WTC11 (cell line): Measurements from ENCODE around the gene TRAFD1. TPM values are rescaled to one million over a fixed set of nuclear protein-coding genes. Genes with fewer than 3 reads are reported as not detected.
"Not testable (repeated sequence)": the region's sequence is repeated elsewhere in the genome, so short reads cannot be mapped to it uniquely, and the experiment has no call there.

ENCODE experiments used
- ATAC-seq: fragments of 200-7000 bp; cut with Tn5 transposase; 2 replicates; pipeline ENCODE4 v1.10.0; 2021; ENCODE audit warnings: mild to moderate bottlenecking, moderate library complexity
- CTCF ChIA-PET: fragments of 300-600 bp; sonication (Branson Sonifier 250); formaldehyde crosslinking; loops from one replicate; lab custom pipeline; 2021; ENCODE audit warnings: antibody characterized with exemption; lab: Charles Lee
- POLR2A ChIA-PET: fragments of 350-600 bp; sonication (Branson Sonifier 250); formaldehyde crosslinking; loops from one replicate; lab custom pipeline; 2021; ENCODE audit warnings: antibody characterized with exemption; lab: Charles Lee
- DNase-seq: peaks from one replicate; pipeline ENCODE4 v3.0.0; 2021; ENCODE audit warnings: low spot score
- H3K27ac Mint-ChIP-seq: 2 replicates; pipeline ENCODE4 v1.8.0; 2021; ENCODE audit warnings: mixed read lengths
- H3K27me3 Mint-ChIP-seq: 2 replicates; pipeline ENCODE4 v1.8.0; 2021; ENCODE audit warnings: low read depth, mild to moderate bottlenecking, moderate library complexity, mixed read lengths
- H3K36me3 Mint-ChIP-seq: 2 replicates; pipeline ENCODE4 v1.8.0; 2021; ENCODE audit warnings: mixed read lengths
- H3K4me1 Mint-ChIP-seq: 2 replicates; pipeline ENCODE4 v1.8.0; 2022; ENCODE audit warnings: mixed read lengths
- H3K4me3 Mint-ChIP-seq: 2 replicates; pipeline ENCODE4 v1.8.0; 2021; ENCODE audit warnings: mild to moderate bottlenecking, moderate library complexity, mixed read lengths
- H3K9me3 Mint-ChIP-seq: 2 replicates; pipeline ENCODE4 v1.8.0; 2021; ENCODE audit warnings: mixed read lengths
- MYBL2 ChIP-seq: sonication (generic); formaldehyde crosslinking; IDR thresholded peaks from 2 replicates; pipeline ENCODE4 v1.8.1; 2023; ENCODE audit warnings: mild to moderate bottlenecking, moderate library complexity, missing genetic modification reagents
- PRRX2 ChIP-seq: fragments of 250-450 bp; sonication (Bioruptor Pico); IDR thresholded peaks from 2 replicates; pipeline ENCODE4 v1.8.0; 2021; ENCODE audit warnings: mild to moderate bottlenecking
- SMAD3 ChIP-seq: sonication (generic); formaldehyde crosslinking; IDR thresholded peaks from 2 replicates; pipeline ENCODE4 v1.8.0; 2022; ENCODE audit warnings: missing genetic modification reagents, mild to moderate bottlenecking, borderline replicate concordance
- TCF7 ChIP-seq: sonication (generic); formaldehyde crosslinking; IDR thresholded peaks from 2 replicates; pipeline ENCODE4 v1.8.0; 2022; ENCODE audit warnings: mild to moderate bottlenecking, low read depth, missing genetic modification reagents, moderate library complexity
- ZNF121 ChIP-seq: sonication (generic); formaldehyde crosslinking; IDR thresholded peaks from 2 replicates; pipeline ENCODE4 v1.8.0; 2023; ENCODE audit warnings: missing genetic modification reagents
- ZNF219 ChIP-seq: sonication (generic); formaldehyde crosslinking; IDR thresholded peaks from 2 replicates; pipeline ENCODE4 v1.8.0; 2023; ENCODE audit warnings: missing genetic modification reagents, mild to moderate bottlenecking, borderline replicate concordance
- ZNF317 ChIP-seq: sonication (generic); formaldehyde crosslinking; IDR thresholded peaks from 2 replicates; pipeline ENCODE4 v1.8.1; 2023; ENCODE audit warnings: low read depth, mild to moderate bottlenecking, moderate library complexity, missing genetic modification reagents, borderline replicate concordance
- ZNF416 ChIP-seq: fragments of 250-450 bp; sonication (Bioruptor Pico); IDR thresholded peaks from 2 replicates; pipeline ENCODE4 v1.9.0; 2021; ENCODE audit warnings: mild to moderate bottlenecking, inconsistent platforms
- total RNA-seq: library from RNA; stranded (reverse); gene quantifications from 3 replicates; pipeline ENCODE4 v1.2.3, GENCODE V29; 2021
- TF ChIP-seq, protein P1 (sequence below): sonication (generic); formaldehyde crosslinking; IDR thresholded peaks from 2 replicates; pipeline ENCODE4 v1.8.1; 2023; ENCODE audit warnings: mild to moderate bottlenecking, missing genetic modification reagents
- TF ChIP-seq, protein P2 (sequence below): sonication (generic); formaldehyde crosslinking; IDR thresholded peaks from 2 replicates; pipeline ENCODE4 v1.8.1; 2022; ENCODE audit warnings: mild to moderate bottlenecking, moderate library complexity, missing genetic modification reagents
- TF ChIP-seq, protein P3 (sequence below): sonication (generic); formaldehyde crosslinking; conservative IDR thresholded peaks from 2 replicates; pipeline ENCODE4 v1.8.1; 2022; ENCODE audit warnings: mild to moderate bottlenecking, missing genetic modification reagents

Gene TRAFD1
- total RNA-seq, 1 experiment from 2014 or later, result 25.1 TPM

GRCh38 chr12:112097641-112098040 is 27.7 kb upstream of the TRAFD1 start:
- DNase-seq, result no peak
- no peak for ATAC-seq
- CTCF ChIA-PET, result interaction anchor here (0.6 kb wide), 1 partner anchor 146 kb away, joined by 4 read pairs; no protein-coding TSS in a partner anchor

GRCh38 chr12:112100500-112100899 is 24.9 kb upstream of the TRAFD1 start:
- ATAC-seq, CTCF ChIA-PET, DNase-seq, H3K9me3 Mint-ChIP-seq, POLR2A ChIA-PET, H3K4me3 Mint-ChIP-seq, H3K27ac Mint-ChIP-seq, H3K27me3 Mint-ChIP-seq: not testable (repeated sequence)
- peaks cover 20% of the 10 kb centered on the region for H3K4me1 Mint-ChIP-seq
- peaks cover 38% of the 10 kb centered on the region for H3K36me3 Mint-ChIP-seq

More at GRCh38 chr12:112097641-112098040, 27.7 kb upstream of the TRAFD1 start:
- no peak for TF ChIP-seq ZNF219 (CRISPR knock-in tag)
- TF ChIP-seq ZNF317 (CRISPR knock-in tag), result no peak
- TF ChIP-seq, protein P1, sequence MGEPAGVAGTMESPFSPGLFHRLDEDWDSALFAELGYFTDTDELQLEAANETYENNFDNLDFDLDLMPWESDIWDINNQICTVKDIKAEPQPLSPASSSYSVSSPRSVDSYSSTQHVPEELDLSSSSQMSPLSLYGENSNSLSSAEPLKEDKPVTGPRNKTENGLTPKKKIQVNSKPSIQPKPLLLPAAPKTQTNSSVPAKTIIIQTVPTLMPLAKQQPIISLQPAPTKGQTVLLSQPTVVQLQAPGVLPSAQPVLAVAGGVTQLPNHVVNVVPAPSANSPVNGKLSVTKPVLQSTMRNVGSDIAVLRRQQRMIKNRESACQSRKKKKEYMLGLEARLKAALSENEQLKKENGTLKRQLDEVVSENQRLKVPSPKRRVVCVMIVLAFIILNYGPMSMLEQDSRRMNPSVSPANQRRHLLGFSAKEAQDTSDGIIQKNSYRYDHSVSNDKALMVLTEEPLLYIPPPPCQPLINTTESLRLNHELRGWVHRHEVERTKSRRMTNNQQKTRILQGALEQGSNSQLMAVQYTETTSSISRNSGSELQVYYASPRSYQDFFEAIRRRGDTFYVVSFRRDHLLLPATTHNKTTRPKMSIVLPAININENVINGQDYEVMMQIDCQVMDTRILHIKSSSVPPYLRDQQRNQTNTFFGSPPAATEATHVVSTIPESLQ (CRISPR knock-in tag), result no peak
- no peak for TF ChIP-seq TCF7 (CRISPR knock-in tag)
- Mint-ChIP-seq H3K4me3 (no peak overlapping the region), H3K36me3 (peaks cover 41% of the 10 kb centered on the region), H3K27ac (no peak overlapping the region), H3K9me3 (no peaks in the 10 kb centered on the region), H3K4me1 (no peaks in the 10 kb centered on the region), H3K27me3 (no peaks in the 10 kb centered on the region)
- POLR2A ChIA-PET, result interaction anchor here (0.7 kb wide), 1 partner anchor 658 kb away, joined by 7 read pairs; no protein-coding TSS in a partner anchor

- ATAC-seq (no peak), DNase-seq (no peak)
- TF ChIP-seq ZNF416 (CRISPR knock-in tag) (no peak), ZNF121 (CRISPR knock-in tag) (peak; percentile 71; the same call in 1 of the 2 replicates)
- Mint-ChIP-seq H3K27ac (no peak overlapping the region), H3K36me3 (peaks cover 42% of the 10 kb centered on the region), H3K27me3 (no peaks in the 10 kb centered on the region), H3K4me1 (peaks cover 33% of the 10 kb centered on the region), H3K4me3 (no peak overlapping the region), H3K9me3 (no peaks in the 10 kb centered on the region)
- ChIA-PET POLR2A (no interaction called here), CTCF (interaction anchor here (0.8 kb wide), 1 partner anchor 89 kb away, joined by 3 read pairs; the partner anchor contains the start of gene TMEM116)
Observed at GRCh38 chr12:112102127-112102526, 23.2 kb upstream of the TRAFD1 start.

GRCh38 chr12:112102746-112103145 is 22.6 kb upstream of the TRAFD1 start:
- H3K27me3 Mint-ChIP-seq, POLR2A ChIA-PET, ATAC-seq, DNase-seq, H3K9me3 Mint-ChIP-seq, H3K4me3 Mint-ChIP-seq, CTCF ChIA-PET, H3K27ac Mint-ChIP-seq: not testable (repeated sequence)
- peaks cover 41% of the 10 kb centered on the region for H3K36me3 Mint-ChIP-seq
- H3K4me1 Mint-ChIP-seq, result peaks cover 40% of the 10 kb centered on the region

GRCh38 chr12:112103758-112104503 is 21.4 kb upstream of the TRAFD1 start:
- H3K4me3 Mint-ChIP-seq, result no peak overlapping the region
- POLR2A ChIA-PET, result no interaction called here

More at GRCh38 chr12:112103758-112104503, 21.4 kb upstream of the TRAFD1 start:
- ATAC-seq (0 out of 2 replicates have a peak, but pooled peaks have one; percentile 9), DNase-seq (no peak)
- CTCF ChIA-PET, result no interaction called here
- Mint-ChIP-seq H3K9me3 (no peaks in the 10 kb centered on the region), H3K27me3 (no peaks in the 10 kb centered on the region), H3K4me1 (peaks cover 43% of the 10 kb centered on the region), H3K27ac (peak overlapping the region; percentile 59), H3K36me3 (peaks cover 31% of the 10 kb centered on the region)
- TF ChIP-seq, protein P2, sequence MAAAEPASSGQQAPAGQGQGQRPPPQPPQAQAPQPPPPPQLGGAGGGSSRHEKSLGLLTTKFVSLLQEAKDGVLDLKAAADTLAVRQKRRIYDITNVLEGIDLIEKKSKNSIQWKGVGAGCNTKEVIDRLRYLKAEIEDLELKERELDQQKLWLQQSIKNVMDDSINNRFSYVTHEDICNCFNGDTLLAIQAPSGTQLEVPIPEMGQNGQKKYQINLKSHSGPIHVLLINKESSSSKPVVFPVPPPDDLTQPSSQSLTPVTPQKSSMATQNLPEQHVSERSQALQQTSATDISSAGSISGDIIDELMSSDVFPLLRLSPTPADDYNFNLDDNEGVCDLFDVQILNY (CRISPR knock-in tag), result no peak
- no peak for TF ChIP-seq MYBL2 (CRISPR knock-in tag)
- TF ChIP-seq SMAD3, result no peak
- TF ChIP-seq, protein P3, sequence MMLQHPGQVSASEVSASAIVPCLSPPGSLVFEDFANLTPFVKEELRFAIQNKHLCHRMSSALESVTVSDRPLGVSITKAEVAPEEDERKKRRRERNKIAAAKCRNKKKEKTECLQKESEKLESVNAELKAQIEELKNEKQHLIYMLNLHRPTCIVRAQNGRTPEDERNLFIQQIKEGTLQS (CRISPR knock-in tag), result no peak
- no peak for TF ChIP-seq PRRX2 (CRISPR knock-in tag)
